AML-193 (cell line): ENCODE data around the gene KIR3DL2.
"Not testable (repeated sequence)": the region's sequence is repeated elsewhere in the genome, so short reads cannot be mapped to it uniquely, and the experiment has no call there.

Source experiments
- DNase-seq, 2 experiments: peaks; one replicate each; lab custom pipeline; 2025; lab: John Stamatoyannopoulos, UW

Gene KIR3DL2

GRCh38 chr19:54850061-54850640 lies at the start of gene KIR3DL2:
TSS of gene KIR3DL2 (plus strand) at chr19:54850443. CDS start at chr19:54850476, 33 bp downstream.
- not testable (repeated sequence) for DNase-seq

DNA sequence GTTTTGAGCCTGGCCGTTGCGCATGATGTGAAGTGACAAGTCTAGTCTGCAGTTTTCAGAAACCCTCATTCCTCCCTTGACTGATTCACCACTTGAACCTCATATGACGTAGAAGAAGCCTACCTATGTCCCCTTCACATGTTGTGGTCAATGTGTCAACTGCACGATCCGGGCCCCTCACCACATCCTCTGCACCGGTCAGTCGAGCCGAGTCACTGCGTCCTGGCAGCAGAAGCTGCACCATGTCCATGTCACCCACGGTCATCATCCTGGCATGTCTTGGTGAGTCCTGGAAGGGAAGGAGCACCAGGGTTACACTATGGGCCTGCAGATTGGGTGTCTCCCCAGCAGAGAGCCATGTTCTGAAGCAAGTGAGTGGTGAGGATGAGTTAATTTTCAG lies 46.8 kb upstream of the KIR3DL2 start, which contains the start of gene KIR2DL4:
Gene KIR2DL4, plus strand, starts transcription at position 201 of the 400 bp plus-strand sequence. Its CDS starts 42 bp downstream, at position 243.
- no peak for DNase-seq

GRCh38 chr19:54804101-54804500 lies 46.1 kb upstream of the KIR3DL2 start:
- DNase-seq: no peak

DNA sequence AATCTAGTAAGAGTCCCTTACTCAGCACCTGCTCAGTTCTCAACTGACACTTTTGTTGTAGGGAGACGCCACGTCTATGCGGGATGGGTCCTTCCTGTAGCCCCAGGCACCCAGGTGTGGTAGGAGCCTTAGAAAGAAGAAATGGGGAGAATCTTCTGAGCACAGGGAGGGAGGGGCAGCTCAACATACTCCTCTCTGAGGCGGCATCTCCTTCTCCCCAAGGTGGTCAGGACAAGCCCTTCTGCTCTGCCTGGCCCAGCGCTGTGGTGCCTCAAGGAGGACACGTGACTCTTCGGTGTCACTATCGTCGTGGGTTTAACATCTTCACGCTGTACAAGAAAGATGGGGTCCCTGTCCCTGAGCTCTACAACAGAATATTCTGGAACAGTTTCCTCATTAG lies 45.7 kb upstream of the KIR3DL2 start:
- DNase-seq: no peak

DNA sequence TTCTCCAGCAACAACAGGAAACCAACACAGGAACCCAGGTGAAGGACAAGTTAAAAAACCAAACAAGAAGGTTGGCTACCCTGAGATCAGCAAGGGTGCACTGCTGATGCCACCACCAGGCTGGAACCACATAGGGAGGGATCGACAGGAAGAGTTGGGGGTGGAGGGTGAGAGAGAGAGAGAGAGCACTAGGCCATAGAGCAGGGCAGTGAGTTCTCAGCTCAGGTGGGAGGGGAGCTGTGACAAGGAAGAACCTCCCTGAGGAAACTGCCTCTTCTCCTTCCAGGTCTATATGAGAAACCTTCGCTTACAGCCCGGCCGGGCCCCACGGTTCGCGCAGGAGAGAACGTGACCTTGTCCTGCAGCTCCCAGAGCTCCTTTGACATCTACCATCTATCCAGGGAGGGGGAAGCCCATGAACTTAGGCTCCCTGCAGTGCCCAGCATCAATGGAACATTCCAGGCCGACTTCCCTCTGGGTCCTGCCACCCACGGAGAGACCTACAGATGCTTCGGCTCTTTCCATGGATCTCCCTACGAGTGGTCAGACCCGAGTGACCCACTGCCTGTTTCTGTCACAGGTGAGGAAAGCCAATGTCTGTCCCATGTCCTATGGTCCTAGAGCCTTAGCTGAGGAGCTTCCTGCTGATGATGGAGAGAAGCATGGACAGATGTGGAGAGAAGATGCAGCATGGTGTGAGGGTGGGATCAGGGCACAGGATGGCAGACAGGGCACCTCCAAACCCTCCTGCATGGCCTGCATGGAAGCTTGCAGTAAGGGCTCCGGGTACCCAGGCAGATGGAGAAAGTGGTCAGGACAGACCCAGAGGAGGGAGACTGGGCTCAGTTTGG lies 44.4 kb upstream of the KIR3DL2 start:
- no peak for DNase-seq

DNA sequence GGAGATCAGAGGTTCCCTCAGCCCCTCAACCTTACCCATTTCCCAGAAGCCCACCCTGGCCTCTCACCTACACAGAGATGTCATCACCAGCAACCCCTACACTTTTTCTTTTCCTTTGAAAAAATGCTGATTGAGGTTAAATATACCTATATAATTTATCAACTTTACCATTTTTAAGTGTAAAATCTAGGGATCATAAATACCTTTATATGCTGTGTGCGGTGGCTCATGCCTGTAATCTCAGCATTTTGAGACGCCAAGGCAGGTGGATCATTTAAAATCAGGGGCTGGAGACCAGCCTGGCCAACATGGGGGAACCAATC lies 43.8 kb upstream of the KIR3DL2 start:
- DNase-seq: no peak

GRCh38 chr19:54814571-54814970 lies 35.7 kb upstream of the KIR3DL2 start:
- DNase-seq: not testable (repeated sequence)

GRCh38 chr19:54816251-54816650 lies 34.0 kb upstream of the KIR3DL2 start, which contains the start of gene KIR3DL1:
TSS of gene KIR3DL1 (plus strand) at chr19:54816468.
- not testable (repeated sequence) for DNase-seq

GRCh38 chr19:54817670-54818536 lies 32.3 kb upstream of the KIR3DL2 start:
- no peak for DNase-seq

DNA sequence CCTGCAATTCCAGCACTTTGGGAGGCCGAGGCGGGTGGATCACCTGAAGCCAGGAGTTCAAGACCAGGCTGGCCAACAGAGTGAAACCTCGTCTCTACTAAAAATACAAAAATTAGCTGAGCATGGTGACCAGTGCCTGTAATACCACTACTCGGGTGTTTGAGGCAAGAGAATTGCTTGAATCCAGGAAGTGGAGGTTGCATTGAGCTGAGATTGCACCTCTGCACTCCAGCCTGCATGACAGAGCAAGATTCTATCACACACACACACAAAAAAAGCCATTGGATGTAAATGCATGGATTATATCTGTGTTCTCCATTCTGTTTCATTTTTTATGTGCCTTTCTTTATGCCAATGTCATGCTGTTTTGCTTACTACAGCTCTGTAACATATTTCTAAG lies 25.8 kb upstream of the KIR3DL2 start:
- DNase-seq: peak; percentile 25 to 33

DNA sequence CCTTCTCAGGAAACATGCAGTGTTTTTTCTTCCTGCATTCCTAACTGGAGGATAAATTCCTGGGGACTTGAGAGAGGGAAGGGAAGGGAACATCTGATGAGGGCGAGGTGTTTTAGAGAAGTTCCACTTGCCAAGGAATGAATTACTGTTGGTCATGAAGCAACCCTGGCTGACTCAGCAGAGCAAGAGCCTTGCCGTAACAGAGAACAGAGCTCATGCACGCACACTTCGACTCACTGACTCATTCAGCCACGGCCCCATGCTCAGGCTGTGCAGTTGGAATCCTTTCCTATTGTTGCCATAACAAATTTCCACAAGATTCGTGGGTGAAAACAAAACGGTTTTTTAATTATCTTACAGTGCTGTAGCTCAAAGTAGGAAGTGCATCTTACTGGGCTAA lies 24.9 kb upstream of the KIR3DL2 start:
- peak in 1 of 2 experiments; percentile 45 for DNase-seq

GRCh38 chr19:54828064-54828463 lies 22.2 kb upstream of the KIR3DL2 start:
- not testable (repeated sequence) for DNase-seq

DNA sequence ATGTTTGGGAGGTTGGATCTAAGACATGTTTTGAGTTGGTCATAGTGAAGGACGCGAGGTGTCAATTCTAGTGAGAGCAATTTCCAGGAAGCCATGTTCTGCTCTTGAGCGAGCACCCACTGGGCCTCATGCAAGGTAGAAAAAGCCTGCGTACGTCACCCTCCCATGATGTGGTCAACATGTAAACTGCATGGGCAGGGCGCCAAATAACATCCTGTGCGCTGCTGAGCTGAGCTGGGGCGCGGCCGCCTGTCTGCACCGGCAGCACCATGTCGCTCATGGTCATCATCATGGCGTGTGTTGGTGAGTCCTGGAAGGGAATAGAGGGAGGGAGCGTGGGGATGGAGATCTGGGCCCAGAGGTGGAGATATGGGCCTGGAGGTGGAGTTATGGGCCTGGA lies 17.7 kb upstream of the KIR3DL2 start, which contains the start of gene KIR2DS4:
Gene KIR2DS4, plus strand, starts transcription at position 181 of the 400 bp plus-strand sequence.
- DNase-seq: not testable (repeated sequence)

DNA sequence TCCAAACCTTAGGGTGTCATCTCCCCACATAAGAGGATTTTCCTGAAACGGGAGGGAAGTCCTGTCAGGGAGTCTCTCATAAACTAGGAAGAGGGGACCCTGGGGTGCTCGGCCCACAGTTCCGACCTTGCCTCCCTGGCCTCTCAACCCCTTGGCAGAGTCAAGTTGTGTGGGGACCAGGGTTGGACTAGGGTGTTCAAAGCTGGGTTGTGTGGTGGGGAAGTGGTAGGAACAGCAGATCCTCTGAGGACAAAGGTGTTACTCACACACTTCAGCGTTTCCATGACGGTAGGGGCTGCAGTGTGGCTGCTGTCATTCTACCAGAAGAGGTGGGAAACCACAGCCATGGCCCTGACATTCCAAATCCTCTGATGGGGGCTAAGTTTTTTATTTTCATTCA lies 15.1 kb upstream of the KIR3DL2 start:
- DNase-seq: not testable (repeated sequence)

GRCh38 chr19:54837522-54837921 lies 12.7 kb upstream of the KIR3DL2 start:
- DNase-seq: not testable (repeated sequence)

- DNase-seq: not testable (repeated sequence)
Observed at GRCh38 chr19:54843171-54843570, 7.1 kb upstream of the KIR3DL2 start.

- DNase-seq: no peak
Observed at GRCh38 chr19:54850930-54851329, 687 bp downstream of the KIR3DL2 start.

GRCh38 chr19:54851353-54851752 lies 1.1 kb downstream of the KIR3DL2 start:
- peak; percentile 57 for DNase-seq

- DNase-seq: peak; percentile 16 to 33
Observed at GRCh38 chr19:54855241-54855640, 5.0 kb downstream of the KIR3DL2 start.

- DNase-seq: not testable (repeated sequence)
Observed at GRCh38 chr19:54858476-54858875, 8.2 kb downstream of the KIR3DL2 start.

GRCh38 chr19:54859421-54859820 lies 9.2 kb downstream of the KIR3DL2 start:
- DNase-seq: peak; percentile 67 to 76

- DNase-seq: not testable (repeated sequence)
Observed at GRCh38 chr19:54863459-54863858, 13.2 kb downstream of the KIR3DL2 start.
